NB4 (cell line): Measurements from ENCODE around the gene CASTOR2.

Source experiments
- CTCF ChIP-seq: IDR thresholded peaks from one replicate; pipeline ENCODE4 v1.5.1; 2012; ENCODE audit warnings: low read depth, low read length
- MAX ChIP-seq: IDR thresholded peaks from 2 replicates; pipeline ENCODE4 v1.6.1; 2011; ENCODE audit warnings: low read depth, low read length
- MYC ChIP-seq: IDR thresholded peaks from 2 replicates; pipeline ENCODE4 v1.6.1; 2011; ENCODE audit warnings: low read depth, low read length
- POLR2A ChIP-seq: IDR thresholded peaks from 2 replicates; pipeline ENCODE4 v1.6.1; 2011; ENCODE audit warnings: mild to moderate bottlenecking; ENCODE audit not compliant: insufficient read length; ENCODE audit errors: extremely low read depth

GRCh38 chr7:75045881-75046280 is 81.4 kb downstream of the CASTOR2 start:
- TF ChIP-seq MAX (no peak), CTCF (no peak), POLR2A (no peak), MYC (no peak)
